Stimulated activated CD4-positive, alpha-beta T cell treated with anti-CD3 and anti-CD28 coated beads, TNF-alpha, amount 100 ng/mL, for 4 hours (primary cell): ENCODE measurements around the gene RPL32.
A peak's percentile ranks its signal among the peaks of the same experiment; 100 is the strongest.
"Not testable (repeated sequence)": the region's sequence is repeated elsewhere in the genome, so short reads cannot be mapped to it uniquely, and the experiment has no call there.

Experiments
- DNase-seq, 3 experiments: peaks; one replicate each; pipeline ENCODE4 v3.0.0-alpha.2; 2020; ENCODE audit warnings: low read depth in 3 of 3

Gene RPL32

GRCh38 chr3:12810013-12810780 is 31.2 kb downstream of the RPL32 start:
- DNase-seq, result peak; percentile 88 to 91 (median 90)

GRCh38 chr3:12809435-12809834 is 31.9 kb downstream of the RPL32 start:
- DNase-seq, result no peak

- DNase-seq, result no peak
These were observed 32.4 kb downstream of the RPL32 start for GRCh38 chr3:12809001-12809400.

- DNase-seq, result no peak
These were observed 32.8 kb downstream of the RPL32 start for GRCh38 chr3:12808587-12808986.

GRCh38 chr3:12807601-12808359 is 33.6 kb downstream of the RPL32 start:
- no peak for DNase-seq

- no peak for DNase-seq
These were observed 34.3 kb downstream of the RPL32 start for GRCh38 chr3:12807066-12807465.

GRCh38 chr3:12803371-12803770 is 38.0 kb downstream of the RPL32 start:
- DNase-seq, result no peak

- DNase-seq, result no peak
These were observed 41.6 kb downstream of the RPL32 start for GRCh38 chr3:12799525-12800440.

- no peak for DNase-seq
These were observed 42.7 kb downstream of the RPL32 start for GRCh38 chr3:12798559-12799179.

GRCh38 chr3:12797892-12798558 is 43.3 kb downstream of the RPL32 start:
- DNase-seq, result no peak

- no peak for DNase-seq
These were observed 44.1 kb downstream of the RPL32 start for GRCh38 chr3:12797124-12797891.

- DNase-seq, result peak in 1 of 3 experiments; percentile 23
These were observed 44.9 kb downstream of the RPL32 start, which contains the start of gene CAND2 for GRCh38 chr3:12796171-12797123. Gene CAND2, plus strand, starts transcription at chr3:12796680. Its CDS starts 41 bp downstream, at chr3:12796721.

GRCh38 chr3:12793701-12794100 is 47.7 kb downstream of the RPL32 start:
- no peak for DNase-seq

GRCh38 chr3:12791430-12791829 is 49.9 kb downstream of the RPL32 start:
- DNase-seq, result no peak

GRCh38 chr3:12787967-12788690 is 53.2 kb downstream of the RPL32 start:
- DNase-seq, result not testable (repeated sequence)

GRCh38 chr3:12787346-12787745 is 54.0 kb downstream of the RPL32 start:
- DNase-seq, result peak in 2 of 3 experiments; percentile 21 to 37

- DNase-seq, result no peak
These were observed 56.3 kb downstream of the RPL32 start for GRCh38 chr3:12785096-12785495.
